Bone marrow (tissue), 2 donors: ENCODE data around the gene PXMP2.
"Not testable (repeated sequence)": the region's sequence is repeated elsewhere in the genome, so short reads cannot be mapped to it uniquely, and the experiment has no call there.

Experiments used
- DNase-seq, 2 donors: peaks; one replicate each; lab custom pipeline; 2025; lab: John Stamatoyannopoulos, UW

Gene PXMP2

DNA sequence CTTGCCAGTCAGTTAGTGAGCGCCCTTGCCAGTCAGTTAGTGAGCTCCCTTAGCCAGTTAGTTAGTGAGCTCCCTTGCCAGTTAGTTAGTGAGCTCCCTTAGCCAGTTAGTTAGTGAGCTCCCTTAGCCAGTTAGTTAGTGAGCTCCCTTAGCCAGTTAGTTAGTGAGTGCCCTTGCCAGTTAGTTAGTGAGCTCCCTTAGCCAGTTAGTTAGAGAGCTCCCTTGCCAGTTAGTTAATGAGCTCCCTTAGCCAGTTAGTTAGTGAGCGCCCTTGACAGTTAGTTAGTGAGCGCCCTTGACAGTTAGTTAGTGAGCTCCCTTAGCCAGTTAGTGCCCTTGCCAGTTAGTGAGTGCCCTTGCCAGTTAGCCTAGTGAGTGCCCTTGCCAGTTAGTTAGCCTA is 7.5 kb downstream of the PXMP2 start:
- not testable (repeated sequence) for DNase-seq

DNA sequence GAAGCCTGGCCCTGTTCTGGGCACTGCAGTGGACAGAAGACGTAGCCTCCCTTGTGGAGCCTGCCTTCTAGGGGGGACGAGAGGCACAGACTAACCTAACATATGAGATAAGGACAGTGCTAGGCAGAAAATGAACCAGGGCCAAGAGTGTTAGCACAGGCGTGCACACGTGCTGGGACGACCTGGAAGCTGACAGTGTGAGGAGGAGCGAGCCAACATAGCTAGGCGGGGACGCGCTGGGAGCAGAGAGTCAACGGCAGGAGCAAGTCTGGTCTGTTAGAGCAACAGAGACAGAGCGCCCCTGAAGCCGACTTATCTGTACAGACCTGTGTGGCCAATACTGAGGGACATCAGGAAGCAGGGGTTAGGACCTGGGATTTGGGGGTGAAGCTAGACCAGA is 8.0 kb downstream of the PXMP2 start:
- no peak for DNase-seq

DNA sequence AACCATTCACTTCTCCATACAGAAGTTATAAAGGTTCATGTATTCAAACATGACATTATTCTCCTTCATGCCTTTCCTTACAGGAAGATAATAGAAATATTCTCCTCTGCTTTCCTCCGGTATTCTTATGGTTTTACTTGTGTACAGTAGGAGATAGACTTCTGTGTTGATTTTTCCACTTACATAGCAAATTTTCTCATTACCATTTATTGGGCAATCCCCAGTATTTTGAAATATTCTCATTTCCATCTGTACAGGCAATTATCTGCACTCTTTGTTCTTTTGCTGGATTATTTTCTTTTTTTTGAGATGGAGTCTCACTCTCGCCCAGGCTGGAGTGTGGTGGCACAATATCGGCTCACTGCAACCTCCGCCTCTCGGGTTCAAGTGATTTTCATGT is 11.0 kb downstream of the PXMP2 start:
- no peak for DNase-seq

DNA sequence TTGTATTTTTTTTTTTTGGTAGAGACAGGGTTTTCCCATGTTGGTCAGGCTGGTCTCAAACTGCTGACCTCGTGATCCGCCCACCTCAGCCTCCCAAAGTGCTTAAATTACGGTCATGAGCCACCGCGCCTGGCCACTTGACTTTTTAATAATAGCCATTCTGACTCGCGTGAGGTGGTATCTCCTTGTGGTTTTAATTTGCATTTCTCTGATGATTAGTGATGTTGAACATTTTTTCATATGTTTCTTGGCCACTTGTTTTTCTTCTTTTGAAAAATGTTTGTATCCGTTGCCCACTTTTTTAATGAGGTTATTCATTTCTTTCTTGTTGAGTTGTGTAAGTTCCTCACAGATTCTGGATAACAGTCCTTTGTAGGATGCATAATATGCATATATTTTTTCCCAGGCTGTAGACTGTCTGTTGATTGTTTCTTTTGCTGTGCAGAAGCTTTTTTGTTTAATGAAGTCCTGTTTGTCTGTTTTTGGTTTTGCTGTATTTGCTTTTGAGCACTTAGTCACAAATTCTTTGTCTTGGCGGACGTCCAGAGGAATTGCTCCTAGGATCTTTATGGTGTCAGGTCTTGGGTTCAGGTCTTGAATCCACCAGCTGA is 12.9 kb downstream of the PXMP2 start:
- no peak for DNase-seq

DNA sequence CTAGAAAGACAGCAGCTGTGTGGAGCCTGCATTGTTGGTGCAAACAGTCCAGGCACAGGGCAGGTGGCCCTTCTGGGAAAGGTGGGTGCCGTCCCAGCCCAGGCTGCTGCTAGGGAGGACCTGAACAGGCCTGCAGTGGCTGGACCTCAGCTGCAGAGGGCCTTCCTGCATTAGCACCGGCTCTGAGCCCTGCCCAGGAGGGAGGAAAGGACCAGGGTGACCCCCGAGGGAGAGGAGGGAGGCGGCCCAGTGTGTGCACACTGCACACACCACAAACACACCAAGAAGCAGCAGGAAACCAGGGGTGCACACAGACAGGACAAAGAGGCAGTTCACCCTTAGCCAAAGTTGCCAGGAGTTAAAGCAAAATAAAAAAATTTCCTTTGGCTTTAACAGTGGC is 15.3 kb downstream of the PXMP2 start:
- no peak for DNase-seq

DNA sequence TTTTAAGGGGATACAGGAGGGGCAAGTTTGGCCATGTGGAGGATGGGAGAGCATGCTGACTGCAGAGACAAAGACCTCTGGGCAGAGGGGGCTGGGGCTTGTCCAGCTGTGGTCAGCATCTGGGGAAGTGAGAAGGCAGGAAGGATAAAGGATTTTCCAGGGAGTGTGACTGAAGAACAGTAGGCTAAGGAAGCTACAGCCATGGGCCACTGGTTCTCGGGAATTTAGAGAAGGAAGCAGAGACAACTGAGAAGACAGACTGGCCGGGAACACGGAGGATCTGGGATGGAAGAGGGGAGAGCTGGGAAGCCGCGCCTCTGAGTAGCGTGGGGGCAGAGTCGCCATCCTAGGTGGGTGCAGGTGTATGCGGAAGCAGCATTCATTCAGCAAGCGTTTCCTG is 16.3 kb downstream of the PXMP2 start:
- DNase-seq: no peak

DNA sequence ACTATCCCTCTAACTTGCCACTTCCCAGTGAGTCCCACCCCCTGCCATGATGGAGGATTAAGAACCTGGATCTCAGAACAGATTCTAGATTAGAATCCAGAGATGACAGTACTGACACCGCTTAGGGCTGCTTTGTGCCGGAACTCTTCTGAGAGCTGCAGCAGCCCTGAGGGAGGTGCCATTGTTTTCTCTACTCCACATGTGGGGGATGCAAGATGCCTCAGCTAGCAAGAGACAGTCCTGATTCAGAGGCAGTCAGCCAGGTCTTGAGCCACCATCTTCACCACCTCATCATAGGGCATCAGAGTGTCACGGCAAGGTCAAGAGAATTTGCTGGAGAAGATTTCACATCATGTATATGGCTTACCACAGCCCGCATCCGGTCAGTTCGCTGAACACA is 19.9 kb downstream of the PXMP2 start:
- no peak for DNase-seq

DNA sequence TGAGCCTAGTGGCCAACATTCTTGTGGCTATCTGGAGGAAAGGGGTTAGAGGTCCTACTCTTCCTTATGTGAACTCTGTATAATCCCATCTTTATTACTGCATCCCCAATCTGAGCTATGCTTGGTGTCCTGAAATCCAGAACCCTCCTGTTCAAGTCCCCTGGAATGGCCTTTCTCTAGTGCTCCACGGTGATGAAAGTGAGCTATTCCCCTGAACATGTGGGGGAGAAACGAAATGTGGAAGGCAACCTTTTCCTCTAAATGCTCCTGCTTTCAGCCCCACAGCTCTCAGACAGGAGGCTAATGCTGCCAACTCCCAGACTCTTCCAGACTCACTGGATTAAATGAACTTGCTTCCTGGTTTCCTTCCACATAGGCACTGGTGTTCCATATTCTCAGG is 20.8 kb downstream of the PXMP2 start:
- no peak for DNase-seq

DNA sequence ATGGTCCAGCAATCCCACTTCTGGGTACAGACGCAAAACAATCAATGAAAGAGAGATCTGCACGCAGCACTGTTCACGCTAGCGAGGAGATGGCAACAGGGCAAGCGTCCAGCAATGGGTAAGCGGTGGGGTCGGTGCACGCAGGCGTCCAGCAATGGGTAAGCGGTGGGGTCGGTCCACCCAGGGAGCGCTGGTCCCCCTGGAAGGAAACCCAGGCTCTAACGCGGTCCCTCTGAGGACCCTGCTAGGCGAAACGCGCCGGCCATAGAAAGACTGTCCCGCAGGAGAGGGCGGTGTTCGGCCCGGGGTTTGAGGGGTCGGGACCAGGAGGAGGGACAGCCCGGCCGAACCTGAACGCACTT is 22.6 kb downstream of the PXMP2 start:
- no peak for DNase-seq

DNA sequence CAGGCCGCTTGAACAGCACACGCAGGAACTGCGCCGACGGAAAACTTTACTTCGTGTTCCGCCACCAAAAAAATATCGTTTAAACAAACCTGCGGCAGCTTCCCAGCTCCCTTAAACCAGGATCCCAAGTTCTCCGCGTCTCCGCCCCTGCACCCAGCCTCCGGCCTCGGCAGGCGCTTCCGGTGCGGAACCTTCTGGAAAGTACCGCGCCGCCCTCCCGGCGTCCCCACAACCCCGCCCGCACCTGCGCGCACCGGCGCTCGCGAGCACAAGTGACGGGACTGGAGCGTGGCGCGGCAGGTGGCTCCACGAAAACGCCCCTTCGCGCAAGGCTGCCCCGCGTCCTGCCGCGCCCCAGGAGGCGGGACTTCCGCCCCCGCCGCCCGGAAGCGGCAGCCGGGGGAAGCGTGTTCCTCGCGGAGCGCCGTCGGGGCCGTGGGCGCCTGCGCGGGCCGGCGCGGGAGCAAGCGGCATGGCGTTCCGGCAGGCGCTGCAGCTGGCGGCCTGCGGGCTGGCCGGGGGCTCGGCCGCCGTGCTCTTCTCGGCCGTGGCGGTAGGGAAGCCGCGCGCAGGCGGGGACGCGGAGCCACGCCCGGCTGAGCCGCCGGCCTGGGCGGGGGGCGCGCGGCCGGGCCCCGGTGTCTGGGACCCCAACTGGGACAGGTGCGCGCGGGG is 23.2 kb downstream of the PXMP2 start, which contains the start of gene PGAM5:
PGAM5 (plus strand) TSS at position 438 of the 675 bp plus-strand sequence; CDS start at position 473, 35 bp downstream.
- DNase-seq: peak; percentile 41 to 54

DNA sequence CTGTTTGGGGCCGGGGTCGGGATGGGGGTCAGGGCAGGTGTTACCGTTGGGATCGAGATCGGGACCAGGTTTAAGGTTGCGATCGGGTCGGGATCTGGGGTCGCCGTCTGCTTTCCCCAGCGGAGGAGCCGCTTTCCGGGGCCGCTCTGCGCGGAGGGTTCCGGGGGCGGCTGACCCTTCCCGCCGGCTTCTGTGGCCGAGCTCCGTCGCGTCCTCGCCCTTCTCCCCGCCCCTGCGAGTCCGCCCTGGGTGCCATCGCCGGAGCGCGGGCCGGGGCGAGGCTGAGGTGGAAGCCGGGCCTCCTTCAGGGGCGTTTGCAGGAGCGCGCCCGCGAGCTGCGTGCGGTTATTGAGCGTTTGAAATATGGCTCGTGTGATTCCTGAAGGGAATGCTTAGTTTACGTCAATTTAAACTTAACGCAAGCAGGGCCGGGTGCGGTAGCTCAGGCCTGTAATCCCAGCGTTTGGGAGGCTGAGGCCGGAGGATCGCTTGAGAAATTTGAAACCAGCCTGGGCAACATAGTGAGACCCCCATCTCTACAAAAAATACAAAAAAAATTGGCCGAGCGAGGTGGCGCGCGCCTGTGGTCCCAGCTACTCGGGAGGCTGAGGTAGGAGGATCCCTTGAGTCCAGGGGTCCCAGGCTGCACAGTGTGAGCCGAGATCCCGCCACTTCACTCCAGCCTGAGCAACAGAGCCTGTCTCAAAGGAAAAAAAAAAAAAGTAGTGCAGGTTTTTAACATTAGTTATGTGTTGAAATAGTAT is 23.9 kb downstream of the PXMP2 start:
- DNase-seq: no peak

DNA sequence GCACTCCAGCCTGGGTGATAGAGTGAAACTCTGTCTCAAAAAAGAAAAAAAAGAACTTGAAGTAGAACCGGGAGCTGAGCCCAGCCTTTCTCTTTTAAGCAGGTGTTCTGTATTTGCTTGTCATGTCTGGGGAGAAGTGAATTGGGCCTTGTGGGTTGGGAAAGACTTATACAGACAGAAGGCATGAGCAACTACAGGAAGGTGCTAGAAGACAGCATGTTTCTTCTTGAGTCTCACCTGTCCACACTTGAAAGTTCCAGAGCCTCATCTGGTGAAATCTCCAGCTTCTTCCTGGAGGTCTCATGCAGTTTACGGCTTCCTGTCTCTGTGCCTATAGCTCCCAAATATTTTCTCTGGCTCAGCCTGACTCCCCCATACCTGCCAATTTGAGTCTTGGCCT is 25.7 kb downstream of the PXMP2 start:
- DNase-seq: no peak

DNA sequence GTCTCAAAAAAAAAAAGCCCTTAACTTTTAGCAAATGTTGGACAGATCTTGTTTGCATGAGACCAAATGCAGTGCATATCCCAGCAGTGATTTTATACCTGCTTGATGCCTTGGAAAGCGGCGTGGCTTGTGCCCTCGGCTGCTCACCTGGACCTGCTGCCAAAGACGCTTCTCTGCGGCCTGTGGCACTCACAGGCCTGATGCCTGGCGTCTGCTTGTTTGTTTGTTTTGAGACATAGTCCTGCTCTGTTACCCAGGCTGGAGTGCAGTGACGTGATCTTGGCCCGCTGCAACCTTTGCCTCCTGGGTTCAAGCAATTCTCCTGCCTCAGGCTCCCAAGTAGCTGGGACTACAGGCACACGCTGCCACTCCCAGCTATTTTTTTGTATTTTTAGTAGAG is 28.5 kb downstream of the PXMP2 start:
- DNase-seq: no peak

DNA sequence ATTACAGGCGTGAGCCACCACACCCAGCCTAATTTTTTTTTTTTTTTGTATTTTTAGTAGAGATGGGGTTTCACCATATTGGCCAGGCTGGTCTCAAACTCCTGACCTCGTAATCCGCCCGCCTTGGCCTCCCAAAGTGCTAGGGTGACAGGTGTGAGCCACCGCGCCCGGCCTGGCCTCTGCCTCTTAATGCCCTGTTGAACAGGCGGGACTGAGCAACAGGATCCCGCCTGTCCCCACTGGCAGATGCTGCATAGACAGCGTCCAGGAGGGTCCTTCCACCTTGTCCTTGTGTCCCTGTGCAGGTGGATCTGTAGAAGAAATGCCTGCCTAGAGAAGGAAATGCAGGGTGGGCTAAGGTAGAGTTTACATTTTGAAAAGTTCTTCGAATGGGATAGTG is 29.0 kb downstream of the PXMP2 start:
- no peak for DNase-seq

DNA sequence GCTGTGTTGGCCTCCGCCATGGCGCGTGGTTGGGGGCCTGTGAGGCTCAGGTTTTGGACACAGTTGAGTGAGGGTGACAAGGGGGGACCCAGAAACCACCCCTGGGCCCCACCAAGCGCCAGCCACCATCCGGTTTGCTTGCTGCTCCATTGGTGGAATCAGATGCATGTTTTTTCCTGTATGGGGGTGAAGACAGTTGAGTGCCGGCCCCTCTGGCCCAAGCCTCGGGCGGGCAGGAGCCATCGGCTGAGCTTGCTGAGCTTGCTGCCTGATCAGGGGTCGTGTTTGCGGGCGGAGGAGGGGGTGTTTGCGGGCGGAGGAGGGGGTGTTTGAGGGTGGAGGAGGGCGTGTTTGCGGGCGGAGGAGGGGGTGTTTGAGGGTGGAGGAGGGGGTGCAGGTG is 29.6 kb downstream of the PXMP2 start:
- no peak for DNase-seq

DNA sequence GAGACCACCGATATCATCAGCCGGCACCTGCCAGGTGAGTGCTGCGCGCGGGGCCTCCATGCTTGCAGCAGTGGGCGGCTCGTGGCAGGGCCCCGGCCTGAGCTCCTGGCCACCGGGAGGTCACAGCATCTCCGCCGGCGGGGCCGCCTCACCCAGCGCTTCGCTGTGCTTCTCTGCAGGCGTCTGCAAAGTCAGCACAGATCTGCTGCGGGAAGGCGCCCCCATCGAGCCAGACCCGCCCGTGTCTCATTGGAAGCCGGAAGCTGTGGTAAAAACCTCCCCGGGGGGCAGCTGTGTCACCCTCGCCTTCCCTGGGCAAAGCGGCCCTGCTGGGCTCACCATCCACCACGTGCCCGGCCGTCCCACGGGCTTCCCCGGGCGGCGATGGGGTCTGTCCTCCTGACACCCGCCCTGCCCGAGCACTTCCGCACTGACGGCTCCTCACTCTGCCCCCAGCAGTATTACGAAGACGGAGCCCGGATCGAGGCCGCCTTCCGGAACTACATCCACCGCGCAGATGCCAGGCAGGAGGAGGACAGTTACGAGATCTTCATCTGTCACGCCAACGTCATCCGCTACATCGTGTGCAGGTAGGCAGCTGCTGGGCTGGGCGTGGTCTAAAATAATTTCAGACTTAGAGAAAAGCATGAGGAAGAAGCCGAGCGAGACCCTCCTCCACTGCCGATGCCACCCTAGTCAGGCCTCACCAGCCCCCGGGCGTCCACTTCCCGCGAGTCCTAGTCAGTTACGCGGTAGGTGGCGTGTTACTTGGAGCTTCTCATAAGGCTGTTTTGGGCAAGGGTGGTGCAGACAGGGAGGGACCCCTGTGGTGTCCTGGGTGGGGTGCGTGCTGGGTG is 30.4 kb downstream of the PXMP2 start:
- no peak for DNase-seq

DNA sequence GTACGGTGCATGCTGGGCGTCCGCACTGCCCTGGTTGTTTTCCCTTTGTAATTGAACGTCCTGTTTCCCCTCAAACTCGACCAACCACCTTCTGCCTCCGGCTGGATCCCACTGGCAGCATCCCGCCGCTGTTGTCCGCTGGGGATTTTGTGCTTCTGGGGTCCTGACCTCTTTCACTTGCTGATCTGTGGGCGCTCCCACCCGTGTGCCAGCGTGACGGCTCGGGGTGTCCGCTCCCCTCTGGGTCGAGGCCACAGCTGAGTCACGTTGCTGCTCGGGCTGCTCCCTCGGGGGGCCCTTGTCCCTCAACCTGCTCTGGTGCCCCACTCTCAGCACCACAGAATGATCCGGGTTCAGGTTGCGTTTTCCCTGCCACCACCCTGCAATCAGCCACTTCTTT is 31.3 kb downstream of the PXMP2 start:
- DNase-seq: no peak

DNA sequence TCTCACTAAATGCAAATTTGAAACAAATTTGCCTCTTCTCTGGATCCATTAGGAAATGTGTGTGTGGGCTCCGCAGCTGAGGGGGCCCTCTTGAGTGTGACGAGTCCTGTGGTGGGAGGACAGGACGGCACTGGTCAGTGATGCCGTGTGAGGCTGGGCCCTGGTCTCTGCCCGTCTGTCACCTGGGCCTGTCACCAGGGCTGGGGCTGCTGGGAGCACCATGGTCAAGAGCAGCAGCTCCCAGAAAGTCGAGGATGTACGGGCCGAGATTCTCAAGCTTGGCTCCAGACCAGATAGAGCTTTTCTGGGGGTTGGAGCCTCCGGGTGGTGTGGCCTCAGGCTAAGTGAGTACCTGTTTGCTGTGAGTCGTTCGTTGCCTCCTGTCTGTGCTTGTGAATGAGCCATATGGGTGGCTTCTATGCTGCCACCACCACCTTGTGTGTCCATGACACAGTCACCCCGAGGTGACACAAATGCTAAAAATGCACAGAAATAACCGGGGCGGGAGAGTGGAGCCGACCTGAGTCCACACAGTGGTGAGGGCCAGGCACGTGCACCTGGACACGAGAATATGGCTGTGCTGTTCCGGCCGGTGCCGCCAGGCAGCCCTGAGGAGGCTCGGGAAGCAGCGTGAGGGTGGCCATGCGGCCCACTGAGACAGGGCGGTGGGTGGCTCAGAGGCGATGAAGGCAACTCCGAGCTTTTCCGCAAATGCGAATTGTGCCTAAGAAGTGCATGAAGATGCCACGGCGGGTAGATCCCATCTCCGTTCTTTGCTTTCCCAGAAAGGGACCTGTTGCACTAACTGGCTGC is 32.0 kb downstream of the PXMP2 start:
- DNase-seq: no peak

DNA sequence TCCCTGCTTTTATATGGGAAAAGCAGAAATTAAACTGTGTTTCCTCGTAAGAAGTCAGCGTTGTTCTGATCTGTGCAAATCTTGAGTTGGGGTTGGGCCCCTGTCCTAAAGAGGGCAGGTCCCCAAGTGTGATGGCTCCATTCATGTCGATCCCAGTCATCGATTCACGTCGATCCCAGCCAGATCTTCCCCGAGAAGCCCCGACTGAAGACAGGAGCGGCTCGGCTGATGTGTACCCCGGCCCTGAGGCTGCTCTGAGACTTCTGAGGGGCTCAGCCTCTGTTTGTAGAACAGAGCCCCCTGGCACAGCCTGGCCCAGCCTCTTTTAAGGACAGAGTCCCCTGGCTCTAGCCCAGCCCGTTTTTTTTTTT is 32.6 kb downstream of the PXMP2 start:
- no peak for DNase-seq

DNA sequence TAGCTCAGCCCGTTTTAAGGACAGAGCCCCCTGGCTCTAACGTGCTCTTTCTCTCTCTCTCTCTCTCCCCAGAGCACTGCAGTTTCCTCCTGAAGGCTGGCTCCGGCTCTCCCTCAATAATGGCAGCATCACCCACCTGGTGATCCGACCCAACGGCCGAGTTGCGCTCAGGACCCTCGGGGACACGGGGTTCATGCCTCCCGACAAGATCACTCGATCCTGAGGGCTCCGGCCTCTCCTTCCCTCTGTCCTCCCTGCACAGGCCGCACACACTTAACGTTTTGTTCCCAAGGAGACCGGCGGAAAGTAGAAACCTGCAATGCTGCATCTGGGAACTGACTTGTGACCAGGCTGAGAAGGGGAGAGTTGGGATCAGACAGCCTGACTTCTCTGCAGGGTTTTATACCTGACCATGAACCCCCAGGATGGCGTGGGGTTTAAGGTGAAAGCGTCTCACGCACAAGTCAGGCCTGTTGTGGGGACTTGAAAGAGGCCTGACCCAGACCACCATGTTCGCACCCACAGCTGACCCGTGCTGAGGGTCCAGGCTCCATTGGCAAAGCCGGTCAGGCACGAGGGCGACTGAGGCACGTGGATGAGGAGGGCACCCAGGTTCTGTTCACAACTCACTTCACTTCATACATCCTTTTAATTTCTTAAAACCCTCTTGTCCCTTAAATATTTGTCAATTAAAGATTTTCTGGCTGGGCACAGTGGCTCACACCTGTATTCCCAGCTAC is 33.4 kb downstream of the PXMP2 start:
- no peak for DNase-seq
